SK-N-SH (cell line): ENCODE measurements around the gene C1orf50. TPM values are rescaled to one million over a fixed set of nuclear protein-coding genes. Genes with fewer than 3 reads are reported as not detected.

Experiments
- CTCF ChIA-PET: fragments of 300-600, 350-600 bp; formaldehyde crosslinking; extraction: SDS; loops from one replicate; lab custom pipeline; 2021; lab: Yijun Ruan, JAX
- POLR2A ChIA-PET: fragments of 350-600 bp; sonication (Branson Sonifier 250); formaldehyde crosslinking; extraction: SDS; loops from one replicate; lab custom pipeline; 2020; ENCODE audit warnings: antibody characterized with exemption, inconsistent platforms; lab: Yijun Ruan, JAX
- DNase-seq: peaks from one replicate; pipeline ENCODE4 v3.0.0; 2012
- H2AFZ ChIP-seq: fragments of 200-600 bp; sonication (generic); 2 replicates; pipeline ENCODE4 v1.8.1; 2016; ENCODE audit warnings: antibody characterized with exemption, mild to moderate bottlenecking, low read depth
- H3F3A ChIP-seq: fragments of 200-600 bp; sonication (generic); replicated peaks from 2 replicates; pipeline ENCODE3; 2016; ENCODE audit warnings: antibody characterized with exemption, mild to moderate bottlenecking; ENCODE audit not compliant: insufficient read depth
- H3K27ac ChIP-seq, 2 experiments: fragments of 200-500 bp in 1 of 2; fragments of 200-600 bp in 1 of 2; sonication (Bioruptor generic) in 1 of 2; sonication (generic), shearing (Covaris generic) in 1 of 2; 2 replicates each; pipeline versions ENCODE4 v1.5.1 to v1.6.1; 2014 to 2016; ENCODE audit warnings: low read depth in 2 of 2, inconsistent platforms in 1 of 2, low read length in 1 of 2, mild to moderate bottlenecking in 1 of 2, mixed read lengths in 1 of 2
- H3K27me3 ChIP-seq: fragments of 200-600 bp; sonication (generic), shearing (Covaris generic); 2 replicates; pipeline ENCODE4 v1.6.1; 2016; ENCODE audit warnings: mixed run types; ENCODE audit not compliant: insufficient read depth
- H3K36me3 ChIP-seq, 2 experiments: fragments of 200-500 bp in 1 of 2; fragments of 200-600 bp in 1 of 2; sonication (Bioruptor generic) in 1 of 2; sonication (generic) in 1 of 2; replicated peaks in 1 of 2; 2 replicates each; pipeline versions ENCODE3 to v1.5.1; 2014 to 2016; ENCODE audit warnings: low read length in 1 of 2, mild to moderate bottlenecking in 1 of 2; ENCODE audit not compliant: insufficient read depth in 2 of 2, control insufficient read depth in 1 of 2
- H3K4me1 ChIP-seq, 2 experiments: fragments of 200-500 bp in 1 of 2; fragments of 200-600 bp in 1 of 2; sonication (Bioruptor generic) in 1 of 2; sonication (generic), shearing (Covaris generic) in 1 of 2; 2 replicates each; pipeline versions ENCODE4 v1.5.1 to v1.6.1; 2014 to 2016; ENCODE audit warnings: low read depth in 1 of 2, low read length in 1 of 2, mixed run types in 1 of 2; ENCODE audit not compliant: insufficient read depth in 2 of 2, control insufficient read depth in 1 of 2
- H3K4me2 ChIP-seq: fragments of 200-600 bp; sonication (generic), shearing (Covaris generic); 2 replicates; pipeline ENCODE4 v1.6.1; 2017; ENCODE audit warnings: mixed run types
- H3K4me3 ChIP-seq, 2 experiments: fragments of 200-500 bp in 1 of 2; fragments of 200-600 bp in 1 of 2; sonication (Bioruptor generic) in 1 of 2; sonication (generic), shearing (Covaris generic) in 1 of 2; 2 replicates each; pipeline versions ENCODE4 v1.5.1 to v1.8.1; 2014 to 2016; ENCODE audit warnings: low read depth in 2 of 2, inconsistent platforms in 1 of 2, low read length in 1 of 2, mild to moderate bottlenecking in 1 of 2, mixed read lengths in 1 of 2, moderate library complexity in 1 of 2
- H3K79me2 ChIP-seq: fragments of 200-600 bp; sonication (generic); 2 replicates; pipeline ENCODE4 v1.8.1; 2017; ENCODE audit warnings: mild to moderate bottlenecking; ENCODE audit not compliant: insufficient read depth
- H3K9ac ChIP-seq: fragments of 200-600 bp; sonication (generic); 2 replicates; pipeline ENCODE4 v1.6.1; 2017; ENCODE audit warnings: mixed run types
- H3K9me2 ChIP-seq: fragments of 200-600 bp; sonication (generic); 2 replicates; pipeline ENCODE4 v1.6.1; 2017; ENCODE audit warnings: mixed run types
- H3K9me3 ChIP-seq: fragments of 200-600 bp; sonication (generic); 2 replicates; pipeline ENCODE4 v1.6.1; 2017; ENCODE audit warnings: mixed run types, mild to moderate bottlenecking, moderate library complexity
- H4K20me1 ChIP-seq: fragments of 200-600 bp; sonication (generic); 2 replicates; pipeline ENCODE4 v1.6.1; 2017; ENCODE audit warnings: mild to moderate bottlenecking, mixed run types; ENCODE audit not compliant: insufficient read depth
- CTCF ChIP-seq: fragments of 200-600 bp; sonication (generic); IDR thresholded peaks from 2 replicates; pipeline ENCODE4 v1.6.1; 2017; ENCODE audit warnings: antibody characterized with exemption, mild to moderate bottlenecking, moderate library complexity
- EP300 ChIP-seq, 2 experiments: IDR thresholded peaks; 2 replicates each; pipeline versions ENCODE4 v1.4.0 to v1.6.1; 2012; ENCODE audit warnings: borderline replicate concordance in 1 of 2, low read depth in 1 of 2, low read length in 1 of 2
- EZH2phosphoT487 ChIP-seq: fragments of 200-600 bp; sonication (generic); IDR thresholded peaks from 2 replicates; pipeline ENCODE4 v1.6.1; 2017; ENCODE audit warnings: low read depth, mixed run types, mild to moderate bottlenecking, antibody characterized with exemption, moderate library complexity, borderline replicate concordance
- FOSL2 ChIP-seq: IDR thresholded peaks from 2 replicates; pipeline ENCODE4 v1.4.0; 2012; ENCODE audit warnings: low read depth, mild to moderate bottlenecking, moderate library complexity, borderline replicate concordance
- FOXJ3 ChIP-seq: sonication (generic); formaldehyde crosslinking; IDR thresholded peaks from 2 replicates; pipeline ENCODE4 v1.5.1; 2020; ENCODE audit warnings: mild to moderate bottlenecking, missing genetic modification reagents
- GATA2 ChIP-seq: sonication (generic); formaldehyde crosslinking; IDR thresholded peaks from 2 replicates; pipeline ENCODE4 v1.5.0; 2020; ENCODE audit warnings: mild to moderate bottlenecking, missing genetic modification reagents
- JUND ChIP-seq: IDR thresholded peaks from 2 replicates; pipeline ENCODE4 v1.4.0; 2012
- MEF2A ChIP-seq: IDR thresholded peaks from 2 replicates; pipeline ENCODE4 v1.4.0; 2012; ENCODE audit warnings: low read depth, borderline replicate concordance
- MXI1 ChIP-seq: IDR thresholded peaks from 2 replicates; pipeline ENCODE4 v1.6.1; 2012; ENCODE audit warnings: mild to moderate bottlenecking, low read depth, low read length, improper control_type of control experiment
- NFIC ChIP-seq: IDR thresholded peaks from 2 replicates; pipeline ENCODE4 v1.4.0; 2012; ENCODE audit warnings: borderline replicate concordance
- NRF1 ChIP-seq: IDR thresholded peaks from 2 replicates; pipeline ENCODE4 v1.6.1; 2012; ENCODE audit warnings: low read depth, mild to moderate bottlenecking, low read length
- POLR2AphosphoS5 ChIP-seq: IDR thresholded peaks from 2 replicates; pipeline ENCODE4 v1.6.1; 2012; ENCODE audit warnings: low read depth, low read length
- RAD21 ChIP-seq: IDR thresholded peaks from 2 replicates; pipeline ENCODE4 v1.6.1; 2012; ENCODE audit warnings: mild to moderate bottlenecking, low read length
- SIN3A ChIP-seq: IDR thresholded peaks from 2 replicates; pipeline ENCODE4 v1.6.1; 2012; ENCODE audit warnings: low read depth, mild to moderate bottlenecking, low read length, moderate library complexity, borderline replicate concordance
- SMC3 ChIP-seq: IDR thresholded peaks from 2 replicates; pipeline ENCODE4 v1.6.1; 2012; ENCODE audit warnings: low read depth, low read length, improper control_type of control experiment
- USF2 ChIP-seq: fragments of 150-350 bp; IDR thresholded peaks from 2 replicates; pipeline ENCODE4 v1.6.1; 2017; ENCODE audit warnings: antibody characterized with exemption, low read length, low read depth, borderline replicate concordance
- YY1 ChIP-seq: IDR thresholded peaks from 2 replicates; pipeline ENCODE4 v1.4.0; 2012; ENCODE audit warnings: low read depth, mild to moderate bottlenecking
- WGBS: methylation state at CpG from one replicate; pipeline ENCODE4 v1.1.6; 2017; ENCODE audit warnings: low lambda C conversion rate; 5-methylcytosine and 5-hydroxymethylcytosine counted together
- polyA plus RNA-seq, 3 experiments: library from polyadenylated mRNA; depleted of rRNA; stranded (reverse); fragments of >200 nt; gene quantifications; 2 replicates each; pipeline ENCODE4 v1.2.3, GENCODE V29; 2012
- TF ChIP-seq, protein P1 (sequence below): IDR thresholded peaks from 2 replicates; pipeline ENCODE4 v1.6.1; 2012; ENCODE audit warnings: mild to moderate bottlenecking, low read depth, low read length, moderate library complexity
- TF ChIP-seq, protein P2 (sequence below): IDR thresholded peaks from 2 replicates; pipeline ENCODE4 v1.4.0; 2012; ENCODE audit warnings: low read depth

The C1orf50 gene
- polyA plus RNA-seq, 1 of the 3 experiments (the other 2 are of a cell fraction) = 2.6 TPM

DNA sequence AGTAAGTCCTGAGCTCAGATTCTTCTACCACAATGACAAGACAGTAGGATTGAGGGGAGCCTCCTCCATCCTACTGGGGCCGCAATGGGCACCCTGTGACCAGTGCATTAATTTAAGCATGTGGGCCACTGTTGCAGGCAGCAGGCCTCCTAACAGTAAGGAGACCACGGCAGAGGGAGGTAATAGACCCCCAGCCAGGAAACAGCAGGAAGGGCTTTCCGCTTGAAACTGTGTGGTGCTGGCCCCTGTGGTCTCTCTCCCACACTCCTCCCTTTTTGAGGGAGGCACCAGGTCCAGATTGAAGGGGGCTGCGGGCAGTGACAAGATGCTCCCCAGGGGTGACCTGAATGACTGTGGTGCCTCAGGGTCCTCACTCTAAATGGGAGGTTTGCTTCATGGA lies 25.3 kb upstream of the C1orf50 start:
- peaks cover 0 to 20% of the 10 kb centered on the region in 2 experiments; a peak in 1 of 4 replicates for H3K4me1 ChIP-seq
- no peak overlapping the region for H3K27ac ChIP-seq
- no peak for TF ChIP-seq FOSL2
- TF ChIP-seq YY1 = no peak
- no peak for TF ChIP-seq FOXJ3 (CRISPR knock-in tag)
- TF ChIP-seq RAD21 = no peak
- TF ChIP-seq EP300 (IDR thresholded peaks at IDR 0.05; ENCODE audit: borderline replicate concordance in 1 of 2, low read depth in 1 of 2, low read length in 1 of 2) = no peak
- TF ChIP-seq, protein P1, sequence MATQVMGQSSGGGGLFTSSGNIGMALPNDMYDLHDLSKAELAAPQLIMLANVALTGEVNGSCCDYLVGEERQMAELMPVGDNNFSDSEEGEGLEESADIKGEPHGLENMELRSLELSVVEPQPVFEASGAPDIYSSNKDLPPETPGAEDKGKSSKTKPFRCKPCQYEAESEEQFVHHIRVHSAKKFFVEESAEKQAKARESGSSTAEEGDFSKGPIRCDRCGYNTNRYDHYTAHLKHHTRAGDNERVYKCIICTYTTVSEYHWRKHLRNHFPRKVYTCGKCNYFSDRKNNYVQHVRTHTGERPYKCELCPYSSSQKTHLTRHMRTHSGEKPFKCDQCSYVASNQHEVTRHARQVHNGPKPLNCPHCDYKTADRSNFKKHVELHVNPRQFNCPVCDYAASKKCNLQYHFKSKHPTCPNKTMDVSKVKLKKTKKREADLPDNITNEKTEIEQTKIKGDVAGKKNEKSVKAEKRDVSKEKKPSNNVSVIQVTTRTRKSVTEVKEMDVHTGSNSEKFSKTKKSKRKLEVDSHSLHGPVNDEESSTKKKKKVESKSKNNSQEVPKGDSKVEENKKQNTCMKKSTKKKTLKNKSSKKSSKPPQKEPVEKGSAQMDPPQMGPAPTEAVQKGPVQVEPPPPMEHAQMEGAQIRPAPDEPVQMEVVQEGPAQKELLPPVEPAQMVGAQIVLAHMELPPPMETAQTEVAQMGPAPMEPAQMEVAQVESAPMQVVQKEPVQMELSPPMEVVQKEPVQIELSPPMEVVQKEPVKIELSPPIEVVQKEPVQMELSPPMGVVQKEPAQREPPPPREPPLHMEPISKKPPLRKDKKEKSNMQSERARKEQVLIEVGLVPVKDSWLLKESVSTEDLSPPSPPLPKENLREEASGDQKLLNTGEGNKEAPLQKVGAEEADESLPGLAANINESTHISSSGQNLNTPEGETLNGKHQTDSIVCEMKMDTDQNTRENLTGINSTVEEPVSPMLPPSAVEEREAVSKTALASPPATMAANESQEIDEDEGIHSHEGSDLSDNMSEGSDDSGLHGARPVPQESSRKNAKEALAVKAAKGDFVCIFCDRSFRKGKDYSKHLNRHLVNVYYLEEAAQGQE = no peak
- TF ChIP-seq NFIC = no peak
- no peak for TF ChIP-seq NRF1
- TF ChIP-seq GATA2 = no peak
- TF ChIP-seq, all 33 proteins: peak for 0
- peaks cover 7 to 8% of the 10 kb centered on the region in 2 experiments for H3K36me3 ChIP-seq
- no peaks in the 10 kb centered on the region for H3K79me2 ChIP-seq
- H3K27me3 ChIP-seq = no peaks in the 10 kb centered on the region
- CTCF ChIA-PET = no interaction called here
- DNase-seq = no peak
- WGBS = 83% methylated on average over 2 of the region's 4 CpGs
- H2AFZ ChIP-seq = no peak overlapping the region
- no peaks in the 10 kb centered on the region for H4K20me1 ChIP-seq
- no peak overlapping the region for H3K4me3 ChIP-seq
- no peaks in the 10 kb centered on the region for H3F3A ChIP-seq
- no peak overlapping the region for H3K4me2 ChIP-seq
- H3K9ac ChIP-seq = no peak overlapping the region
- H3K9me2 ChIP-seq = no peaks in the 10 kb centered on the region
- POLR2A ChIA-PET = no interaction called here
- H3K9me3 ChIP-seq = no peaks in the 10 kb centered on the region

DNA sequence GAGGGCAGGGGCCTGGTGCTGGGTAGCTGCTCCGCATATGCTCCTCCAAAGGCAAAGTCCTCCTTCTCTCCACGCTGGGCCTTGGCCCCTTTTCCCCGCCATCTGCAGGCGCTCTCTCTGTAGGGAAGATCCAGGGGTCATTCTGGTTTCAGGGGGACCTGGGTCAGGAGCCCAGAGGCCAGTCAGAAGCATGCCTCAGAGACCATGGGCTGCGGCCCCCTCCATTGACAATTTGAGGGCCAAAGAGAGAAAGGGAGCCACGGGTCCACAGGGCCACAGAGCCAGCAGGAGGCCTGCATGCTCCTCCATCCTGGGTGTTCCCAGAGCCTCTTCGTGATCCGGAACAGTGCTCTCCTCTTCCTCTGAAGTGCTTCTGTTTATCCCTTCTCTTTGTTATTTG lies 24.9 kb upstream of the C1orf50 start:
- Histone ChIP-seq H3K27ac (no peak overlapping the region), H3K4me2 (no peak overlapping the region), H3K9ac (no peak overlapping the region), H3F3A (no peaks in the 10 kb centered on the region), H3K9me2 (no peaks in the 10 kb centered on the region), H3K4me3 (no peak overlapping the region), H3K9me3 (no peaks in the 10 kb centered on the region), H3K27me3 (no peaks in the 10 kb centered on the region), H3K79me2 (no peaks in the 10 kb centered on the region), H2AFZ (no peak overlapping the region), H3K36me3 (peaks cover 8 to 11% of the 10 kb centered on the region in 2 experiments), H3K4me1 (peaks cover 0 to 20% of the 10 kb centered on the region in 2 experiments; a peak in 1 of 4 replicates), H4K20me1 (no peaks in the 10 kb centered on the region)
- no peak for DNase-seq
- ChIA-PET POLR2A (no interaction called here), CTCF (interaction anchor here (0.5 to 2.6 kb wide), 4 partner anchors 14 to 433 kb away, joined by 3 to 15 read pairs (median 4); no protein-coding TSS in a partner anchor)
- 87% methylated on average over 7 of the region's 8 CpGs for WGBS
- TF ChIP-seq EZH2phosphoT487 = no peak
- TF ChIP-seq RAD21 = no peak
- TF ChIP-seq EP300 (IDR thresholded peaks at IDR 0.05; ENCODE audit: borderline replicate concordance in 1 of 2, low read depth in 1 of 2, low read length in 1 of 2) = no peak
- no peak for TF ChIP-seq NRF1
- TF ChIP-seq YY1 = no peak
- no peak for TF ChIP-seq JUND
- TF ChIP-seq SMC3 = no peak
- no peak for TF ChIP-seq FOSL2
- TF ChIP-seq POLR2AphosphoS5 = no peak
- no peak for TF ChIP-seq MEF2A
- no peak for TF ChIP-seq NFIC
- no peak for TF ChIP-seq CTCF
- TF ChIP-seq, protein P2, sequence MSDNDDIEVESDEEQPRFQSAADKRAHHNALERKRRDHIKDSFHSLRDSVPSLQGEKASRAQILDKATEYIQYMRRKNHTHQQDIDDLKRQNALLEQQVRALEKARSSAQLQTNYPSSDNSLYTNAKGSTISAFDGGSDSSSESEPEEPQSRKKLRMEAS = no peak
- no peak for TF ChIP-seq MXI1
- no peak for TF ChIP-seq USF2
- TF ChIP-seq SIN3A = no peak
